Aorta (tissue), 5 donors: ENCODE results near the gene IMP4. TPM values are rescaled to one million over a fixed set of nuclear protein-coding genes. Genes with fewer than 3 reads are reported as not detected.

Source experiments
- ATAC-seq: fragments of 200-7000 bp; cut with Tn5 transposase; one replicate; pipeline ENCODE4 v1.9.1; 2022; ENCODE audit warnings: moderate library complexity; ENCODE audit not compliant: low FRiP score
- DNase-seq, 2 donors: peaks; one replicate each; pipeline ENCODE4 v3.0.0-alpha.2; 2020
- H3K27ac ChIP-seq, 2 donors: one replicate each; pipeline ENCODE4 v1.5.1; 2013; ENCODE audit warnings: low read length in 2 of 2, mild to moderate bottlenecking in 2 of 2, moderate library complexity in 2 of 2, control low read depth in 1 of 2, inconsistent platforms in 1 of 2, low read depth in 1 of 2
- H3K27me3 ChIP-seq, 2 donors: one replicate each; pipeline ENCODE4 v1.6.1; 2013; ENCODE audit warnings: control low read depth in 1 of 2, low read length in 1 of 2, mild to moderate bottlenecking in 1 of 2, moderate library complexity in 1 of 2; ENCODE audit not compliant: insufficient read depth in 2 of 2, control insufficient read depth in 1 of 2
- H3K36me3 ChIP-seq, 2 donors: one replicate each; pipeline ENCODE4 v1.6.1; 2013; ENCODE audit warnings: control low read depth in 1 of 2, low read length in 1 of 2, mild to moderate bottlenecking in 1 of 2; ENCODE audit not compliant: insufficient read depth in 2 of 2, control insufficient read depth in 1 of 2
- H3K4me1 ChIP-seq, 2 donors: one replicate each; pipeline ENCODE4 v1.6.1; 2013; ENCODE audit warnings: low read length in 2 of 2, control low read depth in 1 of 2, mild to moderate bottlenecking in 1 of 2, moderate library complexity in 1 of 2; ENCODE audit not compliant: insufficient read depth in 2 of 2, control insufficient read depth in 1 of 2
- H3K4me3 ChIP-seq, 2 donors: one replicate each; pipeline ENCODE4 v1.5.1; 2013; ENCODE audit warnings: low read length in 2 of 2, control low read depth in 1 of 2, mild to moderate bottlenecking in 1 of 2
- H3K9me3 ChIP-seq: one replicate; pipeline ENCODE4 v1.6.1; 2013; ENCODE audit warnings: mild to moderate bottlenecking, low read length; ENCODE audit not compliant: control insufficient read depth
- WGBS, 2 donors: extraction: QIAGEN DNeasy Blood & Tissue Kit; methylation state at CpG; one replicate each; pipeline ENCODE4 v1.1.7; 2013; 5-methylcytosine and 5-hydroxymethylcytosine counted together
- intact Hi-C, 2 donors: fragments of 100-400 bp; cut with DNase I; formaldehyde crosslinking; loops; one replicate each; pipeline versions ENCODE4 v1.14.2 to v1.15.0; 2022
- polyA plus RNA-seq, 2 donors: library from polyadenylated mRNA; stranded (reverse); fragments of 200-250 nt; gene quantifications; one replicate each; pipeline ENCODE4 v1.2.3, GENCODE V29; 2013
- total RNA-seq, 2 donors: library from RNA; stranded (reverse); fragmentation: NEBNext Ultra II Directional; extraction: Animal tissue kit (Norgen Biotek cat#: 25700); gene quantifications; one replicate each; pipeline ENCODE4 v1.2.1, GENCODE V29; 2021
- donor health status: healthy with polysubstance abuse.
- donor health status: Bipolar disorder and iron deficiency.
- donor health status: DM: no; HTN: no; CAD: no.
- donor health status: DM: no; HTN: no; CAD: no.
- donor health status: DM: yes; HTN: yes; CAD: no.

The IMP4 gene
- total and polyA plus RNA-seq, 4 donors, result 42.4 to 77.2 (median 45.7) TPM

GRCh38 chr2:130313812-130314334 lies 28.8 kb upstream of the IMP4 start:
- ATAC-seq (no peak), DNase-seq (peak in 1 of 2 donors; percentile 75)
- no peaks in the 10 kb centered on the region for H3K27me3 ChIP-seq
- intact Hi-C loops, result no loop called here
- no peak overlapping the region for H3K4me3 ChIP-seq
- H3K9me3 ChIP-seq, result peaks cover 1% of the 10 kb centered on the region
- WGBS, 2 donors, result 81 to 83% methylated on average over 12 of the region's 12 CpGs
- no peaks in the 10 kb centered on the region for H3K4me1 ChIP-seq
- no peaks in the 10 kb centered on the region for H3K36me3 ChIP-seq
- H3K27ac ChIP-seq, result no peak overlapping the region

- no peak for DNase-seq
- intact Hi-C loops, result no loop called here
- Histone ChIP-seq H3K4me3 (no peak overlapping the region), H3K36me3 (no peaks in the 10 kb centered on the region), H3K27ac (no peak overlapping the region), H3K4me1 (no peaks in the 10 kb centered on the region), H3K27me3 (no peaks in the 10 kb centered on the region), H3K9me3 (no peaks in the 10 kb centered on the region)
- no peak for ATAC-seq
- 85 to 88% methylated on average over 3 of the region's 3 CpGs for WGBS, 2 donors
These were observed 28.3 kb upstream of the IMP4 start for GRCh38 chr2:130314377-130314776.

DNA sequence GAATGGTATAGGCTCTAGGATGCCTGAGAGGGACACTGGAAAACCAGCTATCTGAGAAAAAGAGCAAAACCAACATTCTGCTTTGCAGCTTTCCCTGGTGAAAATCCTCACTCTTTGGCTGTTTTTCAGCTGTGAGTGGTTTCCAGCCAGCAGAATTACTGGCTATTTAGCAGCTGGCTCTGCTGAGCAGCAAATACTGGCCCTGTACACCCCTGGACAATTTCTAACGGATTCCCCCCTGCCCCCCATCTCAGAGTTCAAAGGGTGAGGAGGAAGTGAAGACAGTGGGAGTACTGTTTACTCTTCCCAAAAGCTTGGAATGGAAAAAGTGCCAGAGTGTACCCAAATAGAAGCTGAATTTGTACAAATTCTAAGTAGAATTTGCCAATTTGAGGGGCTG lies 26.1 kb upstream of the IMP4 start:
- no peaks in the 10 kb centered on the region for H3K27me3 ChIP-seq
- no peak for DNase-seq
- no peaks in the 10 kb centered on the region for H3K36me3 ChIP-seq
- WGBS, 2 donors, result 0 to 1% methylated on average over 1 of the region's 1 CpG
- no peak for ATAC-seq
- no peak overlapping the region for H3K27ac ChIP-seq
- H3K4me3 ChIP-seq, result no peak overlapping the region
- H3K9me3 ChIP-seq, result no peaks in the 10 kb centered on the region
- intact Hi-C loops, result no loop called here
- no peaks in the 10 kb centered on the region for H3K4me1 ChIP-seq

GRCh38 chr2:130318906-130319305 lies 23.8 kb upstream of the IMP4 start:
- Histone ChIP-seq H3K9me3 (no peaks in the 10 kb centered on the region), H3K36me3 (no peaks in the 10 kb centered on the region), H3K4me1 (no peaks in the 10 kb centered on the region), H3K27me3 (no peaks in the 10 kb centered on the region), H3K27ac (no peak overlapping the region), H3K4me3 (no peak overlapping the region)
- no peak for DNase-seq
- ATAC-seq, result no peak
- 84 to 87% methylated on average over 7 of the region's 7 CpGs for WGBS, 2 donors
- intact Hi-C loops, result no loop called here

DNA sequence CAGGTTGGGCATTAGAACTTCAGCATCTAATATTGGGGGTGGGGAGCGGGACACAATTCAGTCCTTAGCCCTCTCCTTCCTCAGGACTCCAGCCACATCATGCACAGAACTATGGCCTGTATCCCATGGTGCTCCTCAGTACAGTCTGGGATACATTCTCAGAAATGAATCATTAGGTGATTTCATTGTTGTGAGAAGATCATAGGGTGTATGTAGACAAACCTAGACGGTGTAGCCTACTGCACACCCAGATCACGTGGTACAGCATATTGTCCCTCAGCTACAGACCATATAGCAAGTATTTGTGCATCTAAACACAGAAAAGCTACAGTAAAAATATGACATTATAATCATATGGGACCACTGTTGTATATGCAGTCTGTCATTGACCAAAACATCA lies 23.2 kb upstream of the IMP4 start:
- H3K27ac ChIP-seq, result no peak overlapping the region
- intact Hi-C loops, result no loop called here
- no peak overlapping the region for H3K4me3 ChIP-seq
- no peak for DNase-seq
- WGBS, 2 donors, result 84 to 86% methylated on average over 3 of the region's 3 CpGs
- no peaks in the 10 kb centered on the region for H3K36me3 ChIP-seq
- no peaks in the 10 kb centered on the region for H3K4me1 ChIP-seq
- no peak for ATAC-seq
- no peaks in the 10 kb centered on the region for H3K9me3 ChIP-seq
- H3K27me3 ChIP-seq, result no peaks in the 10 kb centered on the region

- WGBS, 2 donors, result 67 to 68% methylated on average over 43 of the region's 43 CpGs
- H3K4me3 ChIP-seq, result no peak overlapping the region
- intact Hi-C loops, result no loop called here
- ATAC-seq (no peak), DNase-seq (no peak)
- H3K27me3 ChIP-seq, result no peaks in the 10 kb centered on the region
- no peaks in the 10 kb centered on the region for H3K4me1 ChIP-seq
- no peaks in the 10 kb centered on the region for H3K9me3 ChIP-seq
- no peak overlapping the region for H3K27ac ChIP-seq
- no peaks in the 10 kb centered on the region for H3K36me3 ChIP-seq
These were observed 14.8 kb upstream of the IMP4 start for GRCh38 chr2:130327703-130328527.

DNA sequence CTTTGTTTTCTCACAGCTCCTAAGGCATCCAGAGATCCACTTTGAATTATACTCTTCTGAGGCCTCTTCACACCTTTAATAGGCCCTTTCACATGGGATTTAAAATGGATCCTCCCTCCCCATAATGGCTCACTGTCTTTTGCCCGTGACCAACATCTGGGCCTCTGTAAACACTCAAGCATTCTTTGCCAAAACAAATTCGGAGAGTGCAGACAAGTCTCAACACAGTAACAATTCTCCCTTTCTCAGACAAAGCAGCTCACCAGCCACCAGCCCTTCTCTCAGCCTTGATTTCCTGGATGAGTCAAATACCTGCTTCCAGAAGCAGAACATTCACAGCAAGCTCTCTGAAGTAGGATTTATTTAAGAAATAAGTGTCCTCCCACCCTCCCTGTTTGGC lies 14.0 kb upstream of the IMP4 start:
- Histone ChIP-seq H3K27me3 (no peaks in the 10 kb centered on the region), H3K9me3 (no peaks in the 10 kb centered on the region), H3K4me1 (no peaks in the 10 kb centered on the region), H3K36me3 (no peaks in the 10 kb centered on the region), H3K4me3 (no peak overlapping the region), H3K27ac (no peak overlapping the region)
- 48 to 54% methylated on average over 2 of the region's 2 CpGs for WGBS, 2 donors
- ATAC-seq (no peak), DNase-seq (no peak)
- intact Hi-C loops, result no loop called here

- Histone ChIP-seq H3K4me3 (no peak overlapping the region), H3K27ac (no peak overlapping the region), H3K36me3 (no peaks in the 10 kb centered on the region), H3K9me3 (no peaks in the 10 kb centered on the region), H3K27me3 (no peaks in the 10 kb centered on the region), H3K4me1 (no peaks in the 10 kb centered on the region)
- intact Hi-C loops, result loop anchor here in 1 of 2 donors (5.0 kb wide), 2 partner anchors 150 to 395 kb away; partner anchors contain the start of genes MZT2B and SMPD4
- ATAC-seq (peak; percentile 80), DNase-seq (peak; percentile 74 to 92)
- WGBS, 2 donors, result 21 to 23% methylated on average over 29 of the region's 29 CpGs
These were observed 10.2 kb upstream of the IMP4 start for GRCh38 chr2:130332271-130333073.
